GM21825 (cell line): ENCODE data around the gene SMAD5.

ENCODE experiments used
- ATAC-seq: cut with Tn5 transposase; IDR thresholded peaks from one replicate; pipeline ENCODE4 v1.9.1; 2021; ENCODE audit warnings: mild to moderate bottlenecking, moderate library complexity; ENCODE audit not compliant: unreplicated experiment

Gene SMAD5

DNA sequence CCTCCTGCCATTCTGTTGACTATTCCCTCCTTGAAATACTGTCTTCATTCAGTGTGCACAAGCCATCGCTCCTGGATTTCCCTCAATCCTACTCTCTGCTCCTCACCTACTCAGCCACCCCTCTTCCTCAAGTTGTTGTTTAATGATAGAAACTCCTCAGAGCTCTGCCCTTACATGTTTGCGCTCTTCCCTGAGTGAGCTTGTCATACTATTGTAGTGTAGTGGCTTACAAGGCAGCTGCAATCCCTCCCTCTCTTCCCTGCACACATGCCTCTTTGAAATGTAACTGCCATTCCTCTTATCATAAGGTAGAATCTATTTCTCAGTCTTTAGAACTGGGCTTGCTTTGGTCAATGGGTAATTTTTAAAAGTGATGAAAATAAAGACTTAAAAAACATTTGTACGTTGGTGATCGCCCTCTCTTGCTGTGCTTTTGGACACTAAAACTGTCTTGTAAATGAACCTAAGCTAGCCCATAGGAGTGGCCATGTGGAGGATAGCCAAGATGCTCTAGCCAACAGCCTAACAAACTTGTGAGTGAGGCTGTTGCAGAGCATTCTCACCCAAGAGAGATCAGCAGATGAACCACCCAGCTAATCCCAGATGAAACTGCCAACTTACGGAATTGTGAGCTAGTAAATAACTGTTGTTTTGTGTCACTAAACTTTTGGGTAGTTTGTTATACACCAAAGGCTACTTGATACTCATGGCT is 18.1 kb upstream of the SMAD5 start:
- ATAC-seq, result no peak

DNA sequence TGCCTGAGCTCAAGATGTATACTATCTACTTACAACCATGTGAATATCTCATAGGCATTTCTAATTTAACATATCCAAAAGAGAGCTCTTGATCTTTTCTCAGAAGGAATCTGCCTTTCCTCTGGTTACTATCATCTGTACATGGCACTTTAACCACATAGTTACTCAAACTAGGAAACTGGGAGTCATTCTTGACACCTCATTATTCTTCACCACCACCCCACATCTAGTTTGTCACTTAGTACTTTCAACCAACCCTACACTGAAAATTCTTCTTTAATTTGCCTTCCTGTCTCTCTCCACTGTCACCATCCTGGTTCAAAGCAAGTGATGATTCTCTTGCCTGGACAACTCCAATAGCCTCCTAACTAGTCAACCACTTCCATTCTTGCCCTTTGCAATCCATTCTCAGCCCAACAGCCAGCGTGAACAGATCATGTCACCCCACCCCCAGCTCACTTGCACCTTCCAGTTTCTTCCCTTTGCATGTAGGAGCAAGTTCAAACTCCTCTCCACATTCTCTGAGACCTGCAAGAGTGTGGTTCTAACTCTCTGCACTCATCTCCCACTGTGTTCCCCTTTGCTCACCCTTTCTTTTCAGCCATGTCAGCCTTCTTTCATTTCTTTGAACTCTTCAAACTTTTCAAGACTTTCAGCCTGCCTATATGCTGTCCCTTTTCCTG is 17.3 kb upstream of the SMAD5 start:
- ATAC-seq, result no peak

DNA sequence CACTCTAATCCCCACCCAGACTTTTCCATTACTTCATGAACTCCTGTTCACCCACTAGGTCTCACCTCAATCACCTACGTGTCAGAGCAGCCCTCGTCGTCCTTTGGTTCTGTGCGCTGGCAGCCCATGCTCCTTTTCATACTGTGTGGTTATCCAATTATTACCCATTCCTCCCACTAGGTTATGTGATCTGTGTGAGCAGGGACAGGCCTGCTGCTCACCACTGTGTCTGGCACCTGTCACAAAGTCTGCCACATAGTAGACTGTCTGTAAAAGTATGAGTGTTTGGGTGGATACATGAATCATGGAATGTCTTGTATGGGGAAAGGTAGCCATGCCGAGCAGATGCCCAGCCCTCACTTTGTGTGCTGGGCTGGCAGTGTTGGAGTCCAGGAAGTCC is 12.1 kb upstream of the SMAD5 start:
- ATAC-seq, result no peak

DNA sequence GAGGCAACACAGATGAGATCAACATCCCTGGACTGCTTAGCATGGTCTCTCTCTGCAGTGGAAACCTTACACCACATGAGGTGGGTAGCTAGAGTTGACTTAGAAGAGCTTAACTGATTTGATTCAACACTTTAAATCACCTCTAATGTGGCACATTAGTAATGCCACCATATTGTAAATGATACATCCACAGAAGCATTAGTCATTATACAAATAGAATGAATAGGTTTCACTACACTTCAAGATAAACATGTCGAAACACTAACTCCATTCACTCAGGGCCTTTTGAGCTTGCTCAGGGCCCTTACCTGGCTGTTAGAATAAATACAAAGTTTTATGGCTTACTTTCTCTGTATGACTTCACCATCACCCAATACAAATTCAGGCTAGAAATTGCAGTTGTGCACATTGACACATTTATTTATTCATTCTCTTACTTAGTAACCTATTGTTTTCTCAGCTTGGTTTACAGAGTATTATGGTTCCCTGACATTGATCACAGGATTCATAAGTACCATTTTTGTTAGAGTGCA is 9.3 kb upstream of the SMAD5 start:
- no peak for ATAC-seq

DNA sequence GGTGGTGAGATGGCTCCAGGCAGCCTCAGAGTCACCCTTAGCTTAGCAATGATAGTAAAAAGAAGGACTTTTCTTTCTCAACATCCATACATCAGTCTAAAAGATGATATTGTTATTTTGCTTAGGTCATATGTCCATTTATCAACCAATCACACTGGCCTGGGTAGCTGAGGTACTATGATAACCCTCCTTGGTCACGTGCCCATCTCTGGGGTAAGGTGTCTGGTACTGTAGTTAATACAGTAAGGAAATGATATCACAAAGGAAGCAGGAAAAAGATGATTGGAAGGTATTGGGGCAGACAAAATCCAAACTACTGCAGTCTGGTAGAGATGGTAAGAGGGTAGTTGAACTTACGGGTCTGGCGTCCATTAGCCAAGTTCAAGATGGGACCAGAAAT is 5.1 kb upstream of the SMAD5 start:
- ATAC-seq, result no peak

DNA sequence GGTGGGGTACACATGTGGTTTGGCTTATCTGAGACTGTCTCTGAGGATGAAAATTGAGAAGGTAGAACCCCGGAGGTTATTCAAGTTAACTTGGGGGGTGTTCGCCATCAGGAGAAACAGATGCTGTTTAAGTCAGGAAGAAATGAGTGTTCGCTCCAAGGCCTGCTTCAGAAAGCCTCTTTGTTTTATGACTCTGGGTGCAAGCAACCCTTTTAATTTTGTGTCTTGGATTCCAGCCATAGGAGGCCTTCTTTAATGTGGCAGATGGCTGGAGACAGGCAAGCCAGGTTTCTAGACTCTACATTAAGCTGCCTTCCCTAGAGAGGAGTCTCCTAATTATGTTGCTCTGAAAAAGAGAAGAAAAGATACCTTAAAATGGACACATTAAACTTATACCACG is 4.2 kb upstream of the SMAD5 start:
- ATAC-seq, result no peak

DNA sequence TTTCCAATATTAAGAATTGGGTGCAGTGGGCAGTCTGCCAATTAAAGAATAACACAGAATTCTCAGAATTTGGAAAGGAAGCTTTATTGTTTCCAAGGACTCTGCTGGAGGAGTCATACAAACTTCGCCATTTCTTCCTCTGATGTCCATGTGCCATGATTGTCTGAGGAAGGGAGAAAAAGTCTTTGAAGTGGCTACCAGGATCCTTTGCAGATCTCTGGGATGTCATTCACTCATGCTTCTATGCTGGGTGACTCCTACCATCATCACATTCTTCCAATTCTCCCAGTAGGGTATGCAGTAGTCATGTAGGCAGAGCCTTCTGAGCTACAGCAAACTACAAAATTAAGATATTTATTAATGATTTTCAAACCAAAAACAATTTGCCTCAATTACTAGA is 3.2 kb upstream of the SMAD5 start:
- no peak for ATAC-seq

DNA sequence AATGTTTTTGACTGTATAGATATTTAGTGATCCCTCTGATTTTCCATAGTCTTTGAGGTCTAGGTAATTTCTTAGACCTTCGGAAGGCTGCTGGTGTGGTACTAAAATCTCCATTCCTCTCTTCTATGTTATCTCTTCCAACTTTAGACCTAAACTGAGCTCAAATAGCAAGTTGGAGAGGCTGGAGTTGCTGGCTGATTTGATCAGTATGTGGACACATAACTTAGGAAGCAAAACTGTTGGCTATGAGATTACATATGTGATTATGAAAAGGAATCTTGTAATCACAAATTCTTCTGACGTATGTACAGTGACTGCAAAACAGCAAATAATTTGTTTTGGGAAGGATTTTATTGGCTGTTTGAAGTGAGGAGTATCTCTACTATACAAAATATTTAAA is 2.1 kb upstream of the SMAD5 start:
- no peak for ATAC-seq

DNA sequence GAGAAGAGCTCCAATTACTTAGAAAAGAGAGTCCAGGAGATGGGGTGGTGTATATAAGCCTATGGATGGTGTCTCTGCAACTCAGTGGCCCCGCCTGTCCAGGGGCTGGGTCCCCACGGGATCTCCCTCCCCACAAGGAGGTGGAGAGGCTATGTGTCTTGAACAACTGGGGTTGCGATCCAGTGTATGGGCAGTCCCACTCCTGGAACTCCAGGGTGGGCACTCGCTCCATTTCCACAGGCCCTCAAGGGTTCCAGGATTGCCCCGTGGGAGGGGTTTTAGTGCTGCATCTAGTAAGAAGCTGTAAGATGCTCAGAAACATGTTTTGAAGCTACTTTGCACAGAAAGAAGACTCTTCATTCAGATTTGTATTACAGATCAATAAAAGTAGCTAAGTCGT is 558 bp upstream of the SMAD5 start:
- ATAC-seq, result no peak

DNA sequence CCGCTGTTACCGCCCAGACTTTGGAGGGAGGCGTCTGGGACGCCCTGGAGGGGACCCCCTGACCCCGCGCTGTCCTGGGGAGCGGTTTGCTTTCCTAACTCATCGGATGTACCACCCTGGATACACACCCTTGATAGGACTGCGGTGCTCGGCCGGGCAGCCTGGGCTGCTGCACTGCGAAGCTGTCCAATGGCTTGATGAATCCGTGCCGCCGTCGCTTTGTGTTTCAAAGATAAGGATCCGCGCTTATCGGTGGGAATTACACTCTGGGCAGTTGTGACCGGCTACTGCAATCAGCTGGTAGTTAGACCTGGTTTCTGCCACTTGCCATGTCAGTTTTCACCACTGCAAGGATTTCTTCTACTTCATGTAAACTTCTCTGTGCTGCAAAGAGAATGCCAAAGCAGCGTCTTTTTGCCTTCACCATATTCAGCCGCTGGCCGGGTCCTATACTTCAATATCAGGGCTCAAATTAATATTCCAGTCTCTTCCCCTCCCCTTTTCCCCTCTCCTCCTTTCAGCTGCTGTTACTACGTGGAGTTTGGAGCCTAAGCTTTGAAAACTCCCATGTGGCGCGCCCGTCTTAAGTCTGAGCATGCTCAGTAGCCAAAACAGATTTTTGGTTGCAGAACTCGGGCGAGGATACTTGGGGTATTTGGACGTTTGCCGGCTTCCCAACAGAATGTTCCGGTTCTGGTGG is 727 bp downstream of the SMAD5 start:
- ATAC-seq, result peak; percentile 38

DNA sequence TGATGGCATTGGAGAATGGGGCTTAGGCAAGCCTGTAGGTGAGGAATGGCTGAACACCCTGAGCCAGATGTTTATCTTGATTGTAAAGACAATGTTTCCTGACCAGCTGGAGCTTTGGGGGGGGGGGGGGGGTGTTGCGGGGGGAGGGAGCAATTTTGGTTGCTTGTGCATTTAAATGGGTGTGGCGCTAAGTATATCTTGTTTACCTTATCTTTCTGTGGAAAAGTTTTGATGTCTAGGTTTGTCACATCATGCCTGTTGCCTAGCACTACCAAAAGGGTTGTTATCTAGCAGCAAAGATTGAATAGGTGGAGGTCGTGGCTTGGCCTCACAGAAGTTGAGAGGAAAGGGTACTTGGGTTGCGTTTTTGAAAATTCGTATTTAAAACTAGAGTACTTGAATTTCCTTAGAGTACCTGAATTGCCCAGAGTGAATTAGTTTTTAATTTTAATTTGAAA is 1.3 kb downstream of the SMAD5 start:
- no peak for ATAC-seq

DNA sequence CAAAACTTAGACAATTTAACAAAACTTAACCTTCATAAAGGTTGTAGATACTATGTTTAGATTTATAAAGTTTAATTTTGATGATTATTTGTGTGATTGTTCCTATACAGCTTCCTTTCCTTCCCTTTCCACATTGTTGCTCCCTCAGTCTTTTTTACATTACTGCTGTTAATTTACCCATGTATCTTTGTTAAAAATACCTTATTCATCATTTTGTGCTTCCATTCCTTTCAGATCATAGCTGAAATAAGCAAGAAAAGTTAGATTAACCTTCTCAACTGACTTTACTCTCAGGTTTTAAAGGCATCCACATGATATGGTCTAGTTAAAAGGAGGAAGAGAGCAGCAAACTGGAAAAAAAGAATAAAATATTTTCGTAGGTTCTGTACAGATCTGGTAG is 2.0 kb downstream of the SMAD5 start:
- ATAC-seq, result no peak

DNA sequence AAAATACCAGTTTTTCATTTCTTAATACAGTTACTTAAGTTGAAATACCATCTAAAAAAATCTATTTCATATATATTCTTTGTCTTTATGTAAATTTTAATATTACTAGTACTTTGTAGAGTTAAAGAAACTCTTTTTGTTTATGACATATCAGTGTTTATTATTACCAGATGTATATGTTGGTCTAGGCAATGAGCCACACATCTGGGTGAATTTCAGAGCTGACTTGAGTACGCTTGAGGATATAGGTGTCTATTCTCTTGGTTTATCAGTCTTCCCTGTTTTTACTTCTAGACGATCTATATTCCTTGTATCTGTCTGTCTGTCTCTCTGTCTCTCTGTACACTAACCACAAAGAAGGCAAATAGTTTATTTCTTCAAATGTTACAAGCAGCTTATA is 2.9 kb downstream of the SMAD5 start:
- ATAC-seq, result no peak

DNA sequence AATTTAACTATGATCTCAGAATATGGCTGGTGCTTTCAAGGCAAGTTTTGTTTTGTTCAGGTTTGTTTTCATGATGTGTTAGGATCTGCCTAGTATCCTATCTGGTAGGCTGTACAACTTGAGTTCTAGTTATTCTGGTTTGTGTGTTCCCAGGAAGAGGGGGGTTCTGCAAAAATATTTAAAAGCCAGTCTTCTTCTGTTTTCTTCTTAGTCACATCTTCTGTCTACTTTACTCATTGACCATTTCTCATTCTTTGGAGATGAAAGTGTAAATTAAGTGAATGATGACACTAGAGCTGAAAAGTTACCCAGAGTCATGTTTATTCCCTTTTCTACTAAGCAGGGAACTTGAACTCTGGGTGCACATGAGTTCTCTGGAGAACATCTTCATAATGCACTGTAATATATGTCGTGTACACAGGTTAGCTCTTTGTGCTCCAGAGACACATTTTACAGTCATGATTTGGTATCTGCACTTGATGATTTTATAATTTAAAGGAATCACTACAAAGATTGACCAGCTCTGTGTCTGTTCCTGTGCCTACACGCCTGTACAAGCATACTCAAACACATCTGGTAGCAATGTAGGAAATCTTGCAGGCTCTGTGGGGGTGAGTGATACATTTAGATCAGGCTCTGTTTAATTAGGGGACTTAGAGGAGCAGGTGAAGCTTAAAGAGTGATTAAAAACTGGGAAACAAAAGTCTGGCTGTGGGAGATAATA is 5.0 kb downstream of the SMAD5 start:
- no peak for ATAC-seq

DNA sequence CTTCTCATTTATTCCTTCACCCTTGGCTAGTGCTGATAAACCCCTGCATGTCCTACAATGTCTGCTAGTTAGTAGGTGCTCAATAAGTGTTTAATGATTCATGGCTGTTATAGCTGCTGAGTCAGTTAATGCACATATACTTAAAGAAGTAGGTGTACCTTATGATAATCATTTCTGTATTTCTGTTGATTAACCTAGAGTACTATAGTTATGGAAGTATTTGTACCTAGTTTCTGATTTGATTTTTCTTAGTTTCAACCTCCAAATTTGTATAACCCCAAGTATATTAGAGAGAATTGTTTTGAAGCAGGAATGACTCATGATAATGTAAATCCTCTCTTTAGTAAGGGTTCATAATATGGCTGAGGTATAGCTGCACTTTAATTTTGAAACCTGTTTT is 8.9 kb downstream of the SMAD5 start:
- ATAC-seq, result peak; percentile 67

DNA sequence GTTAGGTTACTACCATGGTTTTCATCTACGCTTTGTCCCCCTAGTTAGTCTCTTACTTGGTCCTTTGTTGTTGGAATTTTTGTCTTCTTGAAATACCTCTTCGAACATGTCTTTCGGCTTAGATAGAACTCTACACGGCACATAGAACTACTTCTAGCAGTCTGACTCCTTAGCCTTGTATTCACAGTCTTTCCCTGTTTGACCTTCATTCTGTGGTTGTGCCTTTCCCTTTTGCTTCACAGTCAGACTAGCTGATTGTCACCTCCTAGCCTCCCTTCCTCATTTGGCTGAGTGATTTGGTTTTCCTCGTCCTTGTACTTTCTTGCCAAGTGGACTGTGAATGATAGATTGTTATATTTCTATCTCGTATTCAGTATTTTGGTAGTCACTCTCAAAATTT is 10.7 kb downstream of the SMAD5 start:
- ATAC-seq, result no peak

DNA sequence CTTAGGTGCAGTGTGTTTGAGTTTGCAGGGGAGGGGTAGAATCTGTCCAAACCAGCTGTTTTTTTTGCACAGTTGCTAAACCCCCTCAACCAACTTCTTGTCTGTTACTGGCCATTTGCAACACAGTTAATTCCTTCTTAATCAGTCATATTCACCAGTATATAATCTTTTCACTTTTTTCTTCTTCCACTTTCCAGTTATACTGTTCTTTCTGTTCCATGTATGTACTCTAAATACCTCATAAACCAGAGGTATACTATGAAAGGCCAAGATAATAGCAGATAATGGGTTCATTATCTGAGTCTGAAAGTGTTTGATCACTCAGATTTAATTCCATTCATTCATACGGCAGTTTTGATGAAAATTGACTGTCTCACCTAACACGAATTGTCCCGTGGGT is 11.1 kb downstream of the SMAD5 start:
- no peak for ATAC-seq

DNA sequence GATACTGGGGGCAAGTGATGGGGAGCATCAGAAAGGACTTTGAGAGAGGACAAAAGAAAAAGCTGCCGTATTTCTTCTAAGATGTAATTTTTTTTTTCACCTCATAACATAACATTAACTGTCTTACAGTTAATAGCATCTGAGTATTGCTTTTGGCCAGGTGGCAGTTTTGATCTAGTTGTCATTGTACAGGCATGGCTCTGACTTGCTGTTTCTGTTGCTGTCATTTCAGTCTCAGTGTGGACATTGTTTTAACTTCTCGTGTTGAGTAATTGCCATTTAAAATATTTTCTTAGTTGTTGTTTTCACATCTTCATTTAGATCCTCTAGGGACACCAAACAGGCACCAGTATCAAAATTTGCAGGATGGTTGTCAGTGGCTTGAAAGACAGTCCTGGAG is 12.4 kb downstream of the SMAD5 start:
- no peak for ATAC-seq

DNA sequence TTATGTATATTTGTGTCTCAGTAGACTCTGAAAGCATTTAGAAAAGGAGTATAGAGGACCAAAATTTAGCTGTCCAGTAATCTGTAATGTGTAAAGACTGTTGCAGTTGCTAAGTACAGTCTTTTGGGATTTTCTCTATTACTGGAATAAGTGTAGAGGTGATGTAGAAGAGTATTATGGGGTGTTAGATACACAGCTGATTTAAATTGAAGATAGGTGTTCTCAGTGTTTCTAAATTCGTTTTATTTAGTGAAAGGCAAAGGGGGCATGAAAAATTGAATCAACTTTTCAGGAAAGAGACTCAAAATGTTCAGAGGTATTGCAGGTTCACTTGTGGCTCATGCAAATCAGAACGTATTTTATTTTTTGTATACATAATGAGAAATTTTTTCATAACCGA is 13.6 kb downstream of the SMAD5 start:
- ATAC-seq, result no peak

DNA sequence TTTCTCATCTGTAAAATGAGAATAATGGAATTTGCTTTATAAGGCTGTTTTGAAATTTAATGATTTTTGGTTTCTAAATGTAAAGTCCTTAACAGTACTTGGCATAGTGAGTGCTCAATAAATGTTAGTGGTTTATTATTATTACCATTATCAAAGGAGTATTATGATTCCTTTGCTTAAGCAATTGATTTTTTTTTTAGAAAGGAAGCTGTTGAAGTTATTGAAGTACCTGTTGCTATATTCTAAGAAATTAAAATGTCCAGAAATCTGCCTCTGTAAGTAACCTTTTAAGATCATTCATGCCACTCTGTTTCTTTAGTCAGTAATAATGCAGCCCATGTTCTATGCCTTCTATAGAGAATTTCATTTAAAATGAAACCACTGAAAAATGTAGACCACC is 15.0 kb downstream of the SMAD5 start:
- no peak for ATAC-seq

DNA sequence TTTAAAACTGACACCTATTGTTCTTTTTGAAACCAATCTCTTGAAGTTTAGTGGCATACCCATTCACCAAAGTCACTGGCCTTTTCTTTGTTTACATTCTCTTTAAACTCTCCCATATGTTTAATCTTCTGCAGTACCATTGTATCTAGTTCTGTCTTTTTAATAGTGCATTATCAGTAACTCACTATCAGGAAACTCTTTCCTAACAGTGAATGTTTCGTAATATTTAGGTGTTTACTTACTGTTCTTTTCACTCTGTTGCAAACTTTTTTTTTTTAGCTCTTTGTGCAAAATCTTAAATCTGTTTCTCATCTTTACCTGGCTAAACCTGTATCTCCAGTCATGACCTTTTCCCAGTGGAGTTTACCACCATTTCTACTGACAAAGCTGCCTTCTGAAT is 17.2 kb downstream of the SMAD5 start:
- ATAC-seq, result no peak
